SK-N-MC (cell line): Measurements from ENCODE around the gene LIM2.
"Not testable (repeated sequence)": the region's sequence is repeated elsewhere in the genome, so short reads cannot be mapped to it uniquely, and the experiment has no call there.

Experiments used
- DNase-seq: peaks from one replicate; pipeline ENCODE4 v3.0.0-alpha.2; 2011; ENCODE audit warnings: low read depth, low spot score
- H3K27ac ChIP-seq: fragments of 200-600 bp; sonication (generic); 2 replicates; pipeline ENCODE4 v1.5.1; 2016; ENCODE audit warnings: mixed run types
- H3K36me3 ChIP-seq: fragments of 200-600 bp; sonication (generic); 2 replicates; pipeline ENCODE4 v1.6.1; 2017; ENCODE audit warnings: antibody characterized with exemption, low read length, mixed read lengths; ENCODE audit not compliant: insufficient read depth
- H3K4me3 ChIP-seq: fragments of 200-600 bp; sonication (generic); 2 replicates; pipeline ENCODE4 v1.5.1; 2016
- H3K9ac ChIP-seq: fragments of 200-600 bp; sonication (generic); 2 replicates; pipeline ENCODE4 v1.8.0; 2017; ENCODE audit warnings: mixed run types, mixed read lengths; ENCODE audit not compliant: insufficient read length
- H3K9me3 ChIP-seq: fragments of 200-600 bp; sonication (generic); 2 replicates; pipeline ENCODE4 v1.6.1; 2017; ENCODE audit warnings: low read depth, mild to moderate bottlenecking, antibody characterized with exemption, low read length, moderate library complexity, mixed read lengths
- EZH2 ChIP-seq: fragments of 200-600 bp; sonication (generic); IDR thresholded peaks from one replicate; pipeline ENCODE4 v1.6.1; 2017; ENCODE audit warnings: antibody characterized with exemption
- FOXP2 ChIP-seq: optimal IDR thresholded peaks from 2 replicates; pipeline ENCODE3; 2011; ENCODE audit warnings: mild to moderate bottlenecking, moderate library complexity; ENCODE audit not compliant: insufficient read depth; ENCODE audit errors: extremely low read length, control extremely low read depth
- POLR2AphosphoS5 ChIP-seq: IDR thresholded peaks from 2 replicates; pipeline ENCODE4 v1.6.1; 2012; ENCODE audit warnings: mild to moderate bottlenecking, low read depth, low read length, borderline replicate concordance

LIM2 gene

DNA sequence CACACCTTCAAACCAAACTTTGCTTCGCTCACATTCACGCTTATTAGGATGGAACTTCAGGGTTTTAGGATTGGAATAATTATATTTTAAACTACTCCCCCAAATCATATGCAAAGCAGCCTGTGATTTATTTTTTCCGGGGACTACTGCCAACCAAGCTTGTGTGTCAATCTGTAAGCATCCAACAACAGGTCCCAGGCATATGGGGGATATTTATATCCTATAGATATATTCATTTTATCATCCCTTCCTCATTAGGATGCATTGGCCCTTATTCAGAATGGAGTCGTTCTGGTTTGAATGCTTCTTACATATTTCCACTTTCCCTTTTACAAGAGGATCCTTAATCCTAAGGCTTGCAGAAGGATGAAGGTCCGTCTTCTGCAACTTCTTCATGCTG, 11.5 kb upstream of the LIM2 start:
- H3K9ac ChIP-seq = no peak overlapping the region
- H3K36me3 ChIP-seq = no peaks in the 10 kb centered on the region
- no peak overlapping the region for H3K27ac ChIP-seq
- no peak for DNase-seq
- H3K9me3 ChIP-seq = 0 out of 2 replicates have a peak, but pooled peaks cover 8% of the 10 kb centered on the region
- TF ChIP-seq FOXP2 (no peak), POLR2AphosphoS5 (no peak), EZH2 (no peak)
- H3K4me3 ChIP-seq = peak overlapping the region; percentile 58; the same call in 1 of the 2 replicates

DNA sequence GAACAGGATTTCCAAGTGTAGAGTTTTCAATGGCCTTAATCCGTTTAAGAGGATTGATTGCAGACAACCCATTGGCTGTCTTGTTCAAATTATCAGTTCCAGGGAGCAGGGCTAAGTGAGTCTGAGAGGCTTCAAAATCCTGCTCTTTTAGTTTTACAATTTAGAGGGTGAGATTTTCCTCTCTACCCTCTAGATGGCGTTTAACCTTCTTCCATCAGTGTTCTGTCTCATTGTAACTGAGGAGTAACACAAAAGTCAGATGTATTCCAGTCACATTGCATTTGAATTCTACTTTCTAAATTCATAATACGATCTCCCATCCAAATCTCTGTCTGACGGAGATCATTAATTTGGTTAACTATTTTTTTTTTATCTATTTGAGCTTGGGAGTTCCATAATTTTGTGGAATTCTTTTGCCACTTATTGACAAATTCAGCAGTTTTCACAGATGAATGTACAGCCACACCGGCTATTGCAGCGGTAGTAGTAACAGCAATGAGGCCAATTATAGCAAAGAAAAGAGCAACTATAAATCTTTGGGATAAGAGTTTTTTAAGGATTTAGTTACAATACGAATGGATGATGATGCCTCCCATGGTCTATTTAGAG, 10.4 kb upstream of the LIM2 start:
- Histone ChIP-seq H3K4me3 (peak overlapping the region; percentile 26), H3K27ac (peak overlapping the region; percentile 84), H3K36me3 (no peaks in the 10 kb centered on the region), H3K9me3 (0 out of 2 replicates have a peak, but pooled peaks cover 8% of the 10 kb centered on the region), H3K9ac (no peak overlapping the region)
- no peak for DNase-seq
- TF ChIP-seq EZH2 (no peak), FOXP2 (no peak), POLR2AphosphoS5 (no peak)

DNA sequence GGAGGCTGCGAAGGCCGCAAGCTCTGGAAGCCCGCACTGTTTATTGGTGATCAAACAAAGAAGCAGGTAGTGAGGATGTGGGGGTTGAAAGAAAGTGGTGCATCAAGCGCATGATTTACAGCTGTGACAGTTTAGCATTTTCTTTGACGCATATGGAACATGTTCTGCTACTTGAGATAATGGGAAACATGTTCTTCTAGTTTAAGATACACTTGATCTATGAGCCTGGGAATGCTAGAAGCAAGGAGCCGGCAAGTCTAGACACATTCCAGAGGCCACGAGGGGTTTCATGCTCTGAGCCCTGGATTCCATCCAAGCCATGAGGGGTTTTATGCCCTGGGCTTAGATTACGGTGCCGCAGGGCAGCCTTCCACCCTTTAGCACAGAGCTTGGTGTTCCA, 9.7 kb upstream of the LIM2 start:
- Histone ChIP-seq H3K27ac (peak overlapping the region; percentile 84), H3K4me3 (peak overlapping the region; percentile 26; the same call in 1 of the 2 replicates)
- H3K9ac ChIP-seq, H3K36me3 ChIP-seq, DNase-seq, H3K9me3 ChIP-seq: not testable (repeated sequence)

DNA sequence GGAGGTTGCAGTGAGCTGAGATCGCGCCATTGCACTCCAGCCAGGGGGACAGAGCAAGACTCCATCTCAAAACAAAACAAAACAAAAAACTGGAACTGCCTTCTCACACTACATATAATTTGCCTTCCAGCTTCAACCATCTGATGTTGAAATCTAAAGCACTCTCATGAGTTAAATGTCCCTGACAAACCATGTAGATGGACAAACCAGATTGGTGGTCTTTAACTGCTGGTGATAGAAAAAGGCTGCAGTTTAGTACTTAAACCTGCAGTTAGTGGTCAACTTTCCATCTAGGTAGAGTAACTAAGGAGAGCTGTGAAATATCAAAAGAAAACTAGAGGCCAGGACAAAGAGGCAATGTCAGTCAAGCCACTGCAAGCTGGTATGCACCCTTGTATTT, 8.4 kb upstream of the LIM2 start:
- H3K9ac ChIP-seq = no peak overlapping the region
- no peaks in the 10 kb centered on the region for H3K9me3 ChIP-seq
- H3K27ac ChIP-seq = no peak overlapping the region
- no peak for DNase-seq
- no peak for TF ChIP-seq POLR2AphosphoS5
- no peak for TF ChIP-seq EZH2
- TF ChIP-seq FOXP2 = no peak
- no peaks in the 10 kb centered on the region for H3K36me3 ChIP-seq
- no peak overlapping the region for H3K4me3 ChIP-seq

DNA sequence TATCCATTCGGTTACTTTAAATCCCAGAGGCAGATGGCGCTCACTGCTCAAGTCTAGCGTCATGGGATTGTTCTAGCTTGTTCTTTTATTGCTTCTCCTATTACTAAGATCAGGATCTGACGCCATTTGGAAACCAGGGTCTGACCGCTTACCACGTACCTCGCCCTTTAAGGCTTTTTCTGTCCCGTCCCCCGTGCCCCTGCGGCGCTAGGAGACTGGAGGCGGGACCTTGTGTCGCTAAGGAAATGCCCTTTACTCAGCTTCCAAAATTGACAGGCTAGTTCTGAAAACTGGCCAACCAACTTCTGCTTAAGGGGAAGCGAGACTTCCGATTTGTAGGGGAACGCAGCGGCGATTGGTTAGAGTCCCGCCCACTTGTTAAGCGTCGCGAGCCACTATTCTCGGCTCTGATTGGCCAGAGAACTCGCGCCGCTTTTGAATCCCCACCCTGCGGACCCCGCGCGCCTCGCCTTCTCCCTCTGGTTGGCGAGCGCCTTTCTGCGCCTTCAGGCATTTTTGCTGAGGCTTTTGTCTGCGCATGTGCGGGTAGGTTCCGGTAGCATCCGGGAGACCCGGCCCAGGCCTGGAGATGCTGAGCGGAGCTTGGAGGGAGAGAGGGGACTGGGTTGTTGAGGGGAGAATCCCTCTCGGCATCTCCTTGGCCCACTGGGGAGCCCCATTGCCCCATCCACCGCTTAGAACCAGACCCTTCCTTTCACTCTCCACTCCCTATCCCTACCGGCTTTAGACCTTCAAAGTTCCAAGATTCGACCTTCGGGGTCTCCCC, 6.5 kb upstream of the LIM2 start:
- no peak for TF ChIP-seq EZH2
- TF ChIP-seq POLR2AphosphoS5 = no peak
- no peak for TF ChIP-seq FOXP2
- H3K36me3 ChIP-seq = no peaks in the 10 kb centered on the region
- H3K9me3 ChIP-seq = no peaks in the 10 kb centered on the region
- no peak for DNase-seq
- no peak overlapping the region for H3K9ac ChIP-seq
- 0 out of 2 replicates have a peak overlapping the region, but pooled peaks have one; percentile 0 for H3K4me3 ChIP-seq
- no peak overlapping the region for H3K27ac ChIP-seq

DNA sequence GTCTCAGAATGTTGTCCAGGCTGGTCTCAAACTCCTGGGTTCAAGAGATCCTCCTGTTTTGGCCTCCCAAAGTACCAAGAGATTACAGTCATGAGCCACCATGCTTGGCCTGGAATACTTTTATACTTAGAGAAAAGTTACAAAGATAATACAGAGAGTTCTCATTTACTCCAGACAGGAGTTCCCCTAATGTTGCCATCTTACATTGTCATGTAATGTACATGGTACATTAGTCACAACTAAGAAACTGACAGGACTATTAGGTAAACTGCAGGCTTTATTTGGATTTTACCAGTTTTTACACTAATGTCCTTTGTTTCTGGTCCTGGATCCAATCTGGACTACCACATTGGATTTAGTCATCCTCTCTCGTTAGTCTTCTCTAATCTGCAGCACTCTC, 4.9 kb upstream of the LIM2 start:
- no peaks in the 10 kb centered on the region for H3K36me3 ChIP-seq
- H3K9ac ChIP-seq = no peak overlapping the region
- H3K9me3 ChIP-seq = no peaks in the 10 kb centered on the region
- DNase-seq = no peak
- H3K4me3 ChIP-seq = no peak overlapping the region
- no peak overlapping the region for H3K27ac ChIP-seq
- TF ChIP-seq EZH2 = no peak
- TF ChIP-seq POLR2AphosphoS5 = no peak
- no peak for TF ChIP-seq FOXP2

DNA sequence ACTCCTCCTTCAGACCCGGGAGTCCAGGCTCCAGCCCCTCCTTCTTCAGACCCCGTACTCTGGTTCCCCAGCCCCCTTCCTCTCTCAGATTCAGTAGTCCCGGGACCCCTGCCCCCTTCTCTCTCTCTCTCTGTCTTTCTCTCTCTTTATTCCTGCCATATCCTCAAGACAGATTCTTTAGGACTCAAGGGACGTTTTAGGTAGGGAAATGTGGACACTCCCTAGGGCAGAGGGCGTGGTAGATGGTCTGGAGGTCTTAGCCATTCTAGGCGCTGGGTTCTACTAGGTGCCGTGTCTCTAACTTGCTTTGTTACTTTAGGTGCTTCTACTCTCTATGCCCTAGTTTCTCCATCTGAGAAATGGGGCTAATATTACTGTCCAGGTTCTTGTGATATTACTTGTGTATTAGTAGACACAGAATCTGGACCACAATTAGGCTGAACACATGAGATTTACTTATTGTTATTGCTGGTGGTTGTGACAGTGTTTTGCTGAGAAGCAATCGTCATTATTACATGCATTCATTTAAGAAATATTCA, 3.4 kb upstream of the LIM2 start:
- no peak for TF ChIP-seq POLR2AphosphoS5
- no peak for TF ChIP-seq FOXP2
- TF ChIP-seq EZH2 = no peak
- Histone ChIP-seq H3K4me3 (no peak overlapping the region), H3K9me3 (no peaks in the 10 kb centered on the region), H3K9ac (no peak overlapping the region), H3K27ac (no peak overlapping the region), H3K36me3 (no peaks in the 10 kb centered on the region)
- DNase-seq = no peak

DNA sequence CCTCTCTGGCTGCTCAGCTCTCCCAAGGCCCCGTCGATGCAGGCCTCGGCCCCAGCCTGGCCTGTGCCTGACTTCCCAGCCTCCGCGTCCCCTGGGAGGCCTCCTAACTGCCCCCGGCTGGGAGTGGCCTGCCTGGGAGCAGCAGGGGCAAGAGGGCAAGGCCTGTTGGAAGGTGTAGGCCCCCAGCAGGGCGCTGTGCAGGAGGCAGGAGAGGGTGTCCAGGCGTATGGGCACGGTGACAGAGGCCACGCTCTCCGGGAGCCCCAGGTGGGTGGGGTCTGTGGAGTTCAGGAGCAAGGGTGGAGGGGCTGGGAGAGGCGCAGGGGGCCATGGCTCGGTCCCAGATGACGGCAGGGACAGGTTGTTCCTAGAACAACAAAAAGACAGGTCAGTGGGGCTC, 1.4 kb upstream of the LIM2 start:
- Histone ChIP-seq H3K27ac (no peak overlapping the region), H3K36me3 (no peaks in the 10 kb centered on the region), H3K9ac (no peak overlapping the region), H3K9me3 (no peaks in the 10 kb centered on the region), H3K4me3 (no peak overlapping the region)
- no peak for DNase-seq
- no peak for TF ChIP-seq EZH2
- TF ChIP-seq FOXP2 = no peak
